Measurements from ENCODE around the gene ARHGEF40.

DNA sequence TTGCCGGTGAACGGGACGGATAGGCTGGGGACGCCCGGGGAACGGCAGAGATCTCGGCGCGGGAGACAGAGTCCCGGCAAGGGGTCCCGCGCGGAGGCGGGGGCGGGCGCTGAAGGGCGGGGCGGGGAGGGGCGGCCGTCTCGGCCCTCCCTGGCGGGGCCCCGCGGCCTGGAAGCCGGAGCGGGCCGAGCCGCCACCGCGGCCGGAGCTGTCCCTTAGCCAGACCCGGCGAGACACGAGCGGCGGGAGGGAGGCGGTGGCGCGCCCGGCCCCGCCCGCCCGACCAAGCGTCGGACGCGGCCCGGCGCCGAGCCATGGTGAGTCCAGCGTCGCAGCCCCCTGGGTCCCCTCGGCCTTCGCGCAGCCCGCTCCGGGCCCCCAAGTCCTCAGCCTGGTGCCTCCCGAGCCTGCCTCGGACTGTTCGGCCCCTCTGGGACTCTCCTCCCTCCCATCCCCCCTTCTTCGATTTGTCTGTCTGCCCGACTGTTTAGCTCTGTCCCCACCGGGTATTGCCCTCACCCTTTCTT lies at the start of gene ARHGEF40:
- TF ChIP-seq, protein P1, sequence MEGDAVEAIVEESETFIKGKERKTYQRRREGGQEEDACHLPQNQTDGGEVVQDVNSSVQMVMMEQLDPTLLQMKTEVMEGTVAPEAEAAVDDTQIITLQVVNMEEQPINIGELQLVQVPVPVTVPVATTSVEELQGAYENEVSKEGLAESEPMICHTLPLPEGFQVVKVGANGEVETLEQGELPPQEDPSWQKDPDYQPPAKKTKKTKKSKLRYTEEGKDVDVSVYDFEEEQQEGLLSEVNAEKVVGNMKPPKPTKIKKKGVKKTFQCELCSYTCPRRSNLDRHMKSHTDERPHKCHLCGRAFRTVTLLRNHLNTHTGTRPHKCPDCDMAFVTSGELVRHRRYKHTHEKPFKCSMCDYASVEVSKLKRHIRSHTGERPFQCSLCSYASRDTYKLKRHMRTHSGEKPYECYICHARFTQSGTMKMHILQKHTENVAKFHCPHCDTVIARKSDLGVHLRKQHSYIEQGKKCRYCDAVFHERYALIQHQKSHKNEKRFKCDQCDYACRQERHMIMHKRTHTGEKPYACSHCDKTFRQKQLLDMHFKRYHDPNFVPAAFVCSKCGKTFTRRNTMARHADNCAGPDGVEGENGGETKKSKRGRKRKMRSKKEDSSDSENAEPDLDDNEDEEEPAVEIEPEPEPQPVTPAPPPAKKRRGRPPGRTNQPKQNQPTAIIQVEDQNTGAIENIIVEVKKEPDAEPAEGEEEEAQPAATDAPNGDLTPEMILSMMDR (IDR thresholded peaks at IDR 0.05) = no peak
- no peak for TF ChIP-seq EP300 (IDR thresholded peaks at IDR 0.05)

All from gastroesophageal sphincter (tissue), 3 donors.